ENCODE results near the gene TRAIP. TPM values are rescaled to one million over a fixed set of nuclear protein-coding genes. Genes with fewer than 3 reads are reported as not detected.
A peak's percentile ranks its signal among the peaks of the same experiment; 100 is the strongest.

TRAIP gene
- total and polyA plus RNA-seq, 5 donors, result 0.68 to 1.5 (median 1.2) TPM

DNA sequence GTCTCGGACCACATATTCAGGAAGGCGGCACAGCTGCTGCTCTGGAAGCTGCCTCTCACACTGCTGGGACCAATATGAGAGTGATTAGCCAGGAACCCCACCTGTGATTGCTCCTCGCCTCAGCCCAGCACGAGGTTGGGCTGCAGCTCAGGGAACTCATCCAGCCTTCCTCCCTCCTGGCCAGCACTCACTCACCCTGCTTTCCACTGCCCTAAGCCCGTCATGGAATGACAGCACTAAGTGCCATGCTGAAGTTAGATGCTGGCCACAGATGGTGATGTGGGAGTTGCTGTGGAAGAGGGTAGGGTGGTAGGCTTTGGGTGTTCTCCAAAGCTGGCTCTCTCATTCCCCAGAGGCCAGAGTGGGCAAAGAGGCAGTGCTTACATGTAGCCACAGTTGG is 40.0 kb upstream of the TRAIP start:
- Histone ChIP-seq H3K27me3 (ENCODE audit: control insufficient read depth, insufficient read depth) (no peaks in the 10 kb centered on the region), H3K4me1 (ENCODE audit: control insufficient read depth, insufficient read depth, low read length) (no peaks in the 10 kb centered on the region), H3K4me3 (ENCODE audit: low read length) (no peak overlapping the region), H3K27ac (ENCODE audit: low read length) (no peak overlapping the region), H3K9me3 (ENCODE audit: control insufficient read depth, low read length) (no peaks in the 10 kb centered on the region)
- intact Hi-C loops (cut with DNase I), result no loop called here
- WGBS, result 70% methylated on average over 5 of the region's 5 CpGs
- ATAC-seq, result no peak
- no peak for DNase-seq

DNA sequence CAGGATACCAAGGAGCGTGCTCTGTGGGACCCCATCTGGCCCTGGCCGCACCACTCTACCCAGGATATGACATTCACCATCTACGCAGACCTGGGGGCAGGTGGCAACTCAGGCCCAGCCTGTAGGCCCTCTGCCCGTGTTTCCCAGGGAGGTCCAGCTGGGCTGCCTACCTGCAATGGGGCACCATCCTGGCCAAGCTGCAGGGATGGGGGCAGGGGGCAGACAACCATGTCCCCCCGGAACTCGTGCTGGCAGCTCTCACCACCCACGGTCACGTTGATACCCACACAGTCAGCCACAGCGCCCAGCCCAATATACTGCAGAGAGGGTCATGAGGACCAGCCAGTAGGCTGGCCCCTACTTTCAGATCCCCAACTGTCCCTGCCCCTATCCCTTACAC is 39.4 kb upstream of the TRAIP start:
- no peaks in the 10 kb centered on the region for H3K4me1 ChIP-seq (ENCODE audit: control insufficient read depth, insufficient read depth, low read length)

DNA sequence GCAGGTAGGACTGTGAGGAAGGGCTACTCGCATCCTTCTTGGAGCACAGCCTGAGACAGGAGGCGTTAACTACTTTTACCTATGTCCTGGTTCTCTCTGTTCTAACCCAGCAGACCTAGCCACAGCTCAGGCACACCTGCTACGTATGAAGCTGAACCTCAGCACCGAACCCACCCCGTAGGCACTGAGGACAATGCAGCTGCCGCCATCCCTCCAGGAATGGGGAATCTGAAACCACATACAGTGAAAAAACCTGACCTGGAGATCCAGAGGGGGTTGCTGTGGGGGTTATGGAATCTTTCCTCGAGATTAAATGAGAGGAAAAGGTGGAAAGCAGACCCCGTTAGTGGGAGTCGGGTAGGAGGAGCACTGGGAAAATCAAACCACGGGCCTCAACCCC is 32.9 kb upstream of the TRAIP start:
- DNase-seq (no peak), ATAC-seq (no peak)
- 77% methylated on average over 10 of the region's 10 CpGs for WGBS
- intact Hi-C loops (cut with DNase I), result loop anchor here in 1 of 4 donors (10.0 kb wide), 1 partner anchor 364 kb away; no protein-coding TSS in a partner anchor
- H3K9me3 ChIP-seq (ENCODE audit: control insufficient read depth, low read length), result no peaks in the 10 kb centered on the region
- H3K4me3 ChIP-seq (ENCODE audit: low read length), result no peak overlapping the region
- H3K27ac ChIP-seq (ENCODE audit: low read length), result no peak overlapping the region
- no peaks in the 10 kb centered on the region for H3K4me1 ChIP-seq (ENCODE audit: control insufficient read depth, insufficient read depth, low read length)
- H3K27me3 ChIP-seq (ENCODE audit: control insufficient read depth, insufficient read depth), result no peaks in the 10 kb centered on the region

More for the DNA sequence above, 39.4 kb upstream of the TRAIP start:
- Histone ChIP-seq H3K27me3 (ENCODE audit: control insufficient read depth, insufficient read depth) (no peaks in the 10 kb centered on the region), H3K27ac (ENCODE audit: low read length) (no peak overlapping the region), H3K9me3 (ENCODE audit: control insufficient read depth, low read length) (no peaks in the 10 kb centered on the region), H3K4me3 (ENCODE audit: low read length) (no peak overlapping the region)
- no peak for ATAC-seq
- DNase-seq, result no peak
- intact Hi-C loops (cut with DNase I), result no loop called here
- WGBS, result 94% methylated on average over 9 of the region's 9 CpGs

GRCh38 chr3:49886922-49887265 is 30.5 kb upstream of the TRAIP start:
- ATAC-seq, result no peak
- H3K4me3 ChIP-seq (ENCODE audit: low read length), result no peak overlapping the region
- peaks cover 4% of the 10 kb centered on the region for H3K4me1 ChIP-seq (ENCODE audit: control insufficient read depth, insufficient read depth, low read length)
- intact Hi-C loops (cut with DNase I), result loop anchor here in 1 of 4 donors (10.0 kb wide), 1 partner anchor 362 kb away; no protein-coding TSS in a partner anchor
- DNase-seq, result no peak
- no peak overlapping the region for H3K27ac ChIP-seq (ENCODE audit: low read length)
- no peaks in the 10 kb centered on the region for H3K27me3 ChIP-seq (ENCODE audit: control insufficient read depth, insufficient read depth)
- no peaks in the 10 kb centered on the region for H3K9me3 ChIP-seq (ENCODE audit: control insufficient read depth, low read length)

GRCh38 chr3:49883998-49884397 is 27.6 kb upstream of the TRAIP start:
- ATAC-seq, result no peak
- no peak overlapping the region for H3K4me3 ChIP-seq (ENCODE audit: low read length)
- no peaks in the 10 kb centered on the region for H3K9me3 ChIP-seq (ENCODE audit: control insufficient read depth, low read length)
- H3K4me1 ChIP-seq (ENCODE audit: control insufficient read depth, insufficient read depth, low read length), result peaks cover 8% of the 10 kb centered on the region
- no peak overlapping the region for H3K27ac ChIP-seq (ENCODE audit: low read length)
- WGBS, result 95% methylated on average over 4 of the region's 4 CpGs
- DNase-seq, result no peak
- intact Hi-C loops (cut with DNase I), result loop anchor here in 1 of 4 donors (10.0 kb wide), 1 partner anchor 359 kb away; no protein-coding TSS in a partner anchor
- no peaks in the 10 kb centered on the region for H3K27me3 ChIP-seq (ENCODE audit: control insufficient read depth, insufficient read depth)

DNA sequence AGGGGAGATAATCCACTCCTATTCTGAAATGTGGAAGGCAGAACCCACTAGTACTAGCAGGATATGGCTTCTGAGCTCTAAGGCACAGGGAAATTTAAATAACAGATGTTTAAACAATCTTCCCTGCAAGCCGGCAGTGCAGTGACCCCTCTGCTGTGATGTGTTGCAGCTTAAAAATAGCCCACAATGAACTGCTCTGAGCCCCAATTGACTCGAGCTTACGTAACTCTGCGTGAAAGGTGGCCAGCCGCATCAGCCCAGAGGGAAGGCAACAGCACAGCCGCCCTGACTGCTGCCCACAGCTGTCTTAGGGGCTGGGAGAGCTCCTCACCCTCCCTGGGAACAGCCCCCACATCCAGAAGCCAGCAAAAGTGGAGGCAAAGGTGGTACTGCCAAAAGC is 25.8 kb upstream of the TRAIP start:
- H3K27ac ChIP-seq (ENCODE audit: low read length), result no peak overlapping the region
- no peaks in the 10 kb centered on the region for H3K9me3 ChIP-seq (ENCODE audit: control insufficient read depth, low read length)
- peaks cover 8% of the 10 kb centered on the region for H3K4me1 ChIP-seq (ENCODE audit: control insufficient read depth, insufficient read depth, low read length)
- WGBS, result 13% methylated on average over 6 of the region's 6 CpGs
- DNase-seq, result peak in 1 of 3 donors; percentile 61
- no peak overlapping the region for H3K4me3 ChIP-seq (ENCODE audit: low read length)
- ATAC-seq, result peak; percentile 46 to 63
- intact Hi-C loops (cut with DNase I), result loop anchor here in 1 of 4 donors (10.0 kb wide), 1 partner anchor 357 kb away; no protein-coding TSS in a partner anchor
- H3K27me3 ChIP-seq (ENCODE audit: control insufficient read depth, insufficient read depth), result no peaks in the 10 kb centered on the region

- DNase-seq, result peak in 1 of 3 donors; percentile 39
- no peaks in the 10 kb centered on the region for H3K9me3 ChIP-seq (ENCODE audit: control insufficient read depth, low read length)
- no peak overlapping the region for H3K27ac ChIP-seq (ENCODE audit: low read length)
- no peaks in the 10 kb centered on the region for H3K27me3 ChIP-seq (ENCODE audit: control insufficient read depth, insufficient read depth)
- WGBS, result 28% methylated on average over 6 of the region's 6 CpGs
- intact Hi-C loops (cut with DNase I), result loop anchor here in 1 of 4 donors (10.0 kb wide), 1 partner anchor 356 kb away; no protein-coding TSS in a partner anchor
- ATAC-seq, result no peak
- H3K4me1 ChIP-seq (ENCODE audit: control insufficient read depth, insufficient read depth, low read length), result peaks cover 8% of the 10 kb centered on the region
- H3K4me3 ChIP-seq (ENCODE audit: low read length), result no peak overlapping the region
Measured at GRCh38 chr3:49880581-49881315, 24.4 kb upstream of the TRAIP start.

GRCh38 chr3:49879721-49880120 is 23.4 kb upstream of the TRAIP start:
- Histone ChIP-seq H3K4me3 (ENCODE audit: low read length) (no peak overlapping the region), H3K27me3 (ENCODE audit: control insufficient read depth, insufficient read depth) (no peaks in the 10 kb centered on the region), H3K4me1 (ENCODE audit: control insufficient read depth, insufficient read depth, low read length) (peaks cover 8% of the 10 kb centered on the region), H3K27ac (ENCODE audit: low read length) (no peak overlapping the region), H3K9me3 (ENCODE audit: control insufficient read depth, low read length) (no peaks in the 10 kb centered on the region)
- intact Hi-C loops (cut with DNase I), result loop anchor here in 1 of 4 donors (10.0 kb wide), 1 partner anchor 355 kb away; no protein-coding TSS in a partner anchor
- ATAC-seq (no peak), DNase-seq (no peak)
- 60% methylated on average over 2 of the region's 2 CpGs for WGBS

- Histone ChIP-seq H3K27me3 (ENCODE audit: control insufficient read depth, insufficient read depth) (no peaks in the 10 kb centered on the region), H3K4me3 (ENCODE audit: low read length) (no peak overlapping the region)
- intact Hi-C loops (cut with DNase I), result no loop called here
Measured at GRCh38 chr3:49878686-49879085, 22.3 kb upstream of the TRAIP start.

DNA sequence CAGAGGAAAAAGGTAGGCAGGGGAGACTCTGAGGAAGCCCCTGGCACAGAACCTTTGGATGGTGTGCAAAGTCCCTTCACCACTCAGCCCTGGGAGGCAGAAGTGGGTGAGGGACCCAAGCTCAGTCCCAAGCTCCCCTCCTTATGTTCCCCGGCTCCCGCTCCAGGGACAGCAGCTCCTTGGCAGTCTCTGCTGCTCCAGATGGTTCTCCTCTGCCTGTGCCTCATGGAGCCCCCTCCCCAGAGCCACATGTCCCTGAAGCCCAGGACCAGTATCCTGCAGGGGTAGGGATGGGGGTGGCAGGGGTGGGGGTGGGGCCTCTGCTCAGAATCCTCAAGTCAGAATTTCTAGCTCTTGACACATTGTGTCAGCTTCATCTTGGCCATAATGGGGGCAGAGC is 21.4 kb upstream of the TRAIP start:
- WGBS, result 68% methylated on average over 2 of the region's 2 CpGs

More at GRCh38 chr3:49878686-49879085, 22.3 kb upstream of the TRAIP start:
- peak in 1 of 3 donors; percentile 5 for DNase-seq
- ATAC-seq, result no peak
- H3K4me1 ChIP-seq (ENCODE audit: control insufficient read depth, insufficient read depth, low read length), result peaks cover 8% of the 10 kb centered on the region
- H3K27ac ChIP-seq (ENCODE audit: low read length), result no peak overlapping the region
- no peaks in the 10 kb centered on the region for H3K9me3 ChIP-seq (ENCODE audit: control insufficient read depth, low read length)

GRCh38 chr3:49876567-49876966 is 20.2 kb upstream of the TRAIP start:
- Histone ChIP-seq H3K27ac (ENCODE audit: low read length) (no peak overlapping the region), H3K4me1 (ENCODE audit: control insufficient read depth, insufficient read depth, low read length) (peaks cover 3% of the 10 kb centered on the region), H3K27me3 (ENCODE audit: control insufficient read depth, insufficient read depth) (no peaks in the 10 kb centered on the region), H3K9me3 (ENCODE audit: control insufficient read depth, low read length) (no peaks in the 10 kb centered on the region), H3K4me3 (ENCODE audit: low read length) (no peak overlapping the region)
- intact Hi-C loops (cut with DNase I), result no loop called here
- DNase-seq (peak in 1 of 3 donors; percentile 21), ATAC-seq (no peak)
- 82% methylated on average over 5 of the region's 5 CpGs for WGBS

More for the DNA sequence above, 21.4 kb upstream of the TRAIP start:
- DNase-seq (peak in 1 of 3 donors; percentile 13), ATAC-seq (no peak)
- H3K4me1 ChIP-seq (ENCODE audit: control insufficient read depth, insufficient read depth, low read length), result peaks cover 8% of the 10 kb centered on the region
- intact Hi-C loops (cut with DNase I), result no loop called here
- H3K9me3 ChIP-seq (ENCODE audit: control insufficient read depth, low read length), result no peaks in the 10 kb centered on the region
- no peak overlapping the region for H3K27ac ChIP-seq (ENCODE audit: low read length)
- no peaks in the 10 kb centered on the region for H3K27me3 ChIP-seq (ENCODE audit: control insufficient read depth, insufficient read depth)
- no peak overlapping the region for H3K4me3 ChIP-seq (ENCODE audit: low read length)

All from right cardiac atrium (tissue), 5 donors.